Loucy (cell line): ENCODE data around the gene CDK2.

ENCODE experiments used
- H2AFZ ChIP-seq: fragments of 200-600 bp; sonication (generic); 2 replicates; pipeline ENCODE4 v1.6.0; 2016; ENCODE audit warnings: antibody characterized with exemption, mild to moderate bottlenecking, low read length, moderate library complexity
- H3F3A ChIP-seq: fragments of 200-600 bp; 2 replicates; pipeline ENCODE4 v1.6.0; 2016; ENCODE audit warnings: antibody characterized with exemption, low read depth, mild to moderate bottlenecking
- H3K27me3 ChIP-seq: fragments of 200-600 bp; sonication (generic); 2 replicates; pipeline ENCODE4 v1.6.1; 2014; ENCODE audit warnings: low read length, mild to moderate bottlenecking; ENCODE audit not compliant: insufficient read depth, poor library complexity, severe bottlenecking
- H3K36me3 ChIP-seq: fragments of 200-600 bp; sonication (generic); 2 replicates; pipeline ENCODE4 v1.6.1; 2016; ENCODE audit warnings: low read length; ENCODE audit not compliant: insufficient read depth
- H3K4me1 ChIP-seq: fragments of 200-600 bp; sonication (generic); 2 replicates; pipeline ENCODE4 v1.5.1; 2014; ENCODE audit warnings: low read length, mild to moderate bottlenecking; ENCODE audit not compliant: insufficient read depth, poor library complexity, severe bottlenecking
- H3K4me2 ChIP-seq: fragments of 200-600 bp; sonication (generic); 2 replicates; pipeline ENCODE4 v1.6.0; 2014; ENCODE audit warnings: antibody characterized with exemption, low read length, low read depth, mild to moderate bottlenecking; ENCODE audit not compliant: poor library complexity, severe bottlenecking
- H3K4me3 ChIP-seq: fragments of 200-600 bp; sonication (generic); 2 replicates; pipeline ENCODE4 v1.5.1; 2014; ENCODE audit warnings: low read length, mild to moderate bottlenecking, mixed read lengths; ENCODE audit not compliant: poor library complexity, severe bottlenecking
- H3K79me2 ChIP-seq: fragments of 200-600 bp; sonication (generic); 2 replicates; pipeline ENCODE4 v1.6.1; 2014; ENCODE audit warnings: low read length; ENCODE audit not compliant: insufficient read depth
- H3K9ac ChIP-seq: fragments of 200-600 bp; sonication (generic); 2 replicates; pipeline ENCODE4 v1.6.0; 2014; ENCODE audit warnings: mild to moderate bottlenecking, low read depth, low read length, moderate library complexity; ENCODE audit not compliant: poor library complexity, severe bottlenecking
- H3K9me2 ChIP-seq: fragments of 200-600 bp; sonication (generic); replicated peaks from 2 replicates; pipeline ENCODE4 v1.6.1; 2016; ENCODE audit warnings: low read depth, low read length, mixed read lengths
- H3K9me3 ChIP-seq: fragments of 200-600 bp; sonication (generic); 2 replicates; pipeline ENCODE4 v1.6.1; 2014; ENCODE audit warnings: mild to moderate bottlenecking, antibody characterized with exemption, low read length, low read depth; ENCODE audit not compliant: insufficient read depth
- H4K20me1 ChIP-seq: fragments of 200-600 bp; sonication (generic); 2 replicates; pipeline ENCODE4 v1.6.0; 2014; ENCODE audit warnings: antibody characterized with exemption, low read length, mild to moderate bottlenecking; ENCODE audit not compliant: insufficient read depth, poor library complexity, severe bottlenecking
- EZH2phosphoT487 ChIP-seq: fragments of 200-600 bp; IDR thresholded peaks from 2 replicates; pipeline ENCODE4 v1.6.1; 2018; ENCODE audit warnings: antibody characterized with exemption, mild to moderate bottlenecking, moderate library complexity, borderline replicate concordance
- TF ChIP-seq, protein P1 (sequence below): fragments of 200-600 bp; sonication (generic); conservative IDR thresholded peaks from 2 replicates; pipeline ENCODE4 v1.5.1; 2014; ENCODE audit warnings: mild to moderate bottlenecking, antibody characterized with exemption, low read length

The CDK2 gene

DNA sequence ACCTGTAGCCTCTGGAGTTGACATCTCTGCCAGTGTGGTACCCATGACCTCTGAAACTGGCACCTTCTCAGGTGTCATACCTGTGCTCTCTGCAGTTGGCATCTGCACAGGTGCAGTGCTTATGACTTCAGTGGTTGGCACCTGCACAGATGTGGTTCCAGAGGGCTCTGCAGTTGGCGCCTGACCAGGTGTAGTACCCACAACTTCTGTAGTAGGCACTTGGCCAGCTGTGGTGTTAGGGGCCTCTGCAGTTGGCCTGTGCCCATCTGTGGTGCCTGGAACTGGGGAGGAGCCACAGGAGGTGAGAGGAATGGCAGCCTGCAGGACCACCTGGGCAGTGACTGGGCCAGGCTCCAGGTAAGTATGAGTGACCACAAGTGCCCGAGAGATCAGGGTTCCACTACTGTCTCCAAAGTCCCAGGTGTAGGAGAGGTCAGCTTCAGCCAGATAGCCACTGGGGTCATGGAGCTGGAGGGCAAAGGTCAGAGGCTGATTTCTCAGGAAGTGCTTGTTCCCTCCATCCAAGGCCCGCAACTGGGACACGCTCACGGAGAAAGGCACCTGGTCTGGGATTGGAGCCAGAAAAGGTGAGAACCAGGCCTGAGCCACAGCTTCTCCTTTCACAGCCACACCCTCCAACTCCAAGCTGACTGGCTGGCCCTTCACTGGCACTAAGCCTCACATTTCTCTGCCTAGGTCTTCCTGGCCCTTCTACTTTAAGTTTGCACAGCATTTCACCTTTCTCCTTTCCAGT is 9.3 kb upstream of the CDK2 start:
- Histone ChIP-seq H3K4me1 (no peaks in the 10 kb centered on the region), H3K4me2 (no peak overlapping the region), H3K79me2 (no peaks in the 10 kb centered on the region), H3K27me3 (no peaks in the 10 kb centered on the region), H2AFZ (no peak overlapping the region), H3K36me3 (peaks cover 14% of the 10 kb centered on the region; the same call in 1 of the 2 replicates), H3F3A (no peaks in the 10 kb centered on the region), H3K4me3 (no peak overlapping the region), H3K9ac (no peak overlapping the region), H4K20me1 (no peaks in the 10 kb centered on the region), H3K9me3 (no peaks in the 10 kb centered on the region), H3K9me2 (no peaks in the 10 kb centered on the region)
- TF ChIP-seq, protein P1, sequence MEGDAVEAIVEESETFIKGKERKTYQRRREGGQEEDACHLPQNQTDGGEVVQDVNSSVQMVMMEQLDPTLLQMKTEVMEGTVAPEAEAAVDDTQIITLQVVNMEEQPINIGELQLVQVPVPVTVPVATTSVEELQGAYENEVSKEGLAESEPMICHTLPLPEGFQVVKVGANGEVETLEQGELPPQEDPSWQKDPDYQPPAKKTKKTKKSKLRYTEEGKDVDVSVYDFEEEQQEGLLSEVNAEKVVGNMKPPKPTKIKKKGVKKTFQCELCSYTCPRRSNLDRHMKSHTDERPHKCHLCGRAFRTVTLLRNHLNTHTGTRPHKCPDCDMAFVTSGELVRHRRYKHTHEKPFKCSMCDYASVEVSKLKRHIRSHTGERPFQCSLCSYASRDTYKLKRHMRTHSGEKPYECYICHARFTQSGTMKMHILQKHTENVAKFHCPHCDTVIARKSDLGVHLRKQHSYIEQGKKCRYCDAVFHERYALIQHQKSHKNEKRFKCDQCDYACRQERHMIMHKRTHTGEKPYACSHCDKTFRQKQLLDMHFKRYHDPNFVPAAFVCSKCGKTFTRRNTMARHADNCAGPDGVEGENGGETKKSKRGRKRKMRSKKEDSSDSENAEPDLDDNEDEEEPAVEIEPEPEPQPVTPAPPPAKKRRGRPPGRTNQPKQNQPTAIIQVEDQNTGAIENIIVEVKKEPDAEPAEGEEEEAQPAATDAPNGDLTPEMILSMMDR = no peak
- TF ChIP-seq EZH2phosphoT487 = no peak

DNA sequence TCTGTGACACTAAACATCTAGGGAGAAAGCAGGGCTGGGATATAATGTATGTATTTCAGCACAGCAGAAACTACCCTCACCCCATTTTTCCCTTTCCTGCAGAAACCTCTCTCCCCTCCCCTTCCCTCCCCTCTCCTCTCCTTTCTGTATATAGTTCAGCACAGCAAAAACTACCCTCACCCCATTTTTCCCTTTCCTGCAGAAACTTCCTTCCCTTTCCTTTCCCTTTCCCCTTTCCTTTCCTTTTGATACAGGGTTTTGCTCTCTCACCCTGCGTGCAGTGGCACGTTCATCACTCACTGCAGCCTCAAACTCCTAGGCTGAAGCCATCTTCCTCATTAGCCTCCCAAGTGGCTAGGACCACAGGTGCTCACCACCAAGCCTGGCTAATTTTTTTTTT is 2.9 kb upstream of the CDK2 start:
- no peak overlapping the region for H2AFZ ChIP-seq
- peaks cover 9% of the 10 kb centered on the region for H4K20me1 ChIP-seq
- peaks cover 21% of the 10 kb centered on the region for H3K79me2 ChIP-seq
- no peak overlapping the region for H3K4me3 ChIP-seq
- no peaks in the 10 kb centered on the region for H3F3A ChIP-seq
- no peaks in the 10 kb centered on the region for H3K9me2 ChIP-seq
- H3K4me2 ChIP-seq = no peak overlapping the region
- H3K27me3 ChIP-seq = no peaks in the 10 kb centered on the region
- peaks cover 19% of the 10 kb centered on the region for H3K4me1 ChIP-seq
- no peaks in the 10 kb centered on the region for H3K9me3 ChIP-seq
- H3K9ac ChIP-seq = no peak overlapping the region
- no peak for TF ChIP-seq EZH2phosphoT487
- TF ChIP-seq, protein P1 = no peak
- no peaks in the 10 kb centered on the region for H3K36me3 ChIP-seq

DNA sequence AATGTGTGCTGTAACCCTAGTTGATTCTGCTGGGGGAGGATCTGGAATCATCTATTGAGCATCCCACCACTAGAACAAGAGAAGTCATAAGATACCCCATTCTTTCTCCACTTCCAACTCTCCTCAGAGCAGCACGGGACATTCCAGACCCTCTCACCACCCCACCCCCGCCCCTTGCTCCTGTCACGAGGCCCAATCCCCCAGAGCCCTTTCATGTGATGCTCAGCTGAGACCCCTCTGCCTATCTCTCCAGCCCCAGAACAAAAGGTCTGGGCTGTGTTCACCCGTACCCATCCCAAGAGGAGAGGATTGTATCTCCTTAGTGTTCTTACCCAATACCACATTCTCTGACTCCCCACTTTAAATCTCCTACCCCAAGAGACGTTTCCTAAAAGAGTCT is 1.4 kb upstream of the CDK2 start:
- Histone ChIP-seq H3K4me1 (peaks cover 19% of the 10 kb centered on the region), H3K9ac (no peak overlapping the region), H3K4me2 (no peak overlapping the region), H3K4me3 (no peak overlapping the region), H3K27me3 (no peaks in the 10 kb centered on the region), H4K20me1 (peaks cover 9% of the 10 kb centered on the region), H3F3A (no peaks in the 10 kb centered on the region), H3K9me2 (no peaks in the 10 kb centered on the region), H3K9me3 (no peaks in the 10 kb centered on the region), H3K36me3 (no peaks in the 10 kb centered on the region), H2AFZ (no peak overlapping the region), H3K79me2 (peaks cover 32% of the 10 kb centered on the region)
- TF ChIP-seq, protein P1 = no peak
- no peak for TF ChIP-seq EZH2phosphoT487
